ENCODE results near the gene SPIN3.
"Not testable (repeated sequence)": the region's sequence is repeated elsewhere in the genome, so short reads cannot be mapped to it uniquely, and the experiment has no call there.

SPIN3 gene

DNA sequence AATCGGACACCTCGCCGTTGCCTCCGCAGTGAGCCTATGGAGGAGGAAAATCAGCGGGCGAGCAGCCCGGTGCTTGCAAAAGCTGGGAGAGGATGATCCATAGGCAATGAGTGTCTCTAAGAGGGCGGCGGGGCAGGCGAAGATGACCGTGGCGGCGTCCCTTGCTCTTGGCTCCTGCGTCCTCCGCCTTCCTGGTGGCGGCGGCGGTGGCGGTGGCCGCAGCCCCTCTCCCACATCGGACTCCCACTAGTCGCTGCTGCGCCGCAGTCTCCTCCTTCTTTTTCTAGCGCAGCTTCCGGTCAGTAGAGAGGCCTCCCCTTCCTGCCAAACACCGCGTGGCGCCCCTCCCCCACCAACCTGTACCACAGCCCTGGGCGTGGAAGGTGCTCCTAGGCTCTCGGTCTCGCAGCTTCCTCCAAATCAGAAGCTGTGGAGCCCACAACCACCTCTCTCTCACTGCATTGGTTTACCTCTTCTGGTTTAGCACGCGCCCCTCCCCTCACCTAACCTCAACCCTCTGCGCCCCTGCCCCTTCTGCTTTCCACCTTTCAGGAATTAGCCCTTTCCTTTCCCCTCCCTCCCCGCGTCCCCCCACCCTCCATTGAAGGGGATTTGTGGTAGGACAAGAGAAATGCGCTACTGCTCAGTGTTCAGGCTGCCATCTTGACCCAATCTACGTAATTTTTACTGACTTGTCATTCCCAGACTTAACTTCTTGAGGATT is at the start of gene SPIN3:
SPIN3 (minus strand) TSS at position 271 of the 724 bp plus-strand sequence. CDS start 594 bp downstream, outside the sequence.
- DNase-seq, result peak in 1 of 2 experiments; percentile 48

DNA sequence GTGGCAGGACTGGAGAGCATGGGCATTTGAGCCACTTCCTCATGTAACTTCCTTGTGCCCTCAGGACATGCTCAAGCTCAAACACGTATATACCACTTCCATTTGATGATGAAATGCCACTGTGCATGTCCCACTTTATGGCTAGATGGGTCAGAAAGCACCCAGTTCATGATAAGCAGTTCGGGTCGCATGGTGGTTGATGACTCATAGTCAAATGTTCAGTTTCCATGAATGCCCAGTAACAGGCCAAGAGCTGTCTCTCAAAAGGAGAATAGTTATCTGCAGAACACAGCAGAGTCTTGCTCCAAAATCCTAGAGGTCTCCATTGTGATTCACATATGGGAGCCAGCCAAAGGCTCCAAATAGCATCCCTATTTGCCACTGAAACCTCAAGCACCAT is 48.9 kb upstream of the SPIN3 start:
- DNase-seq, result no peak

DNA sequence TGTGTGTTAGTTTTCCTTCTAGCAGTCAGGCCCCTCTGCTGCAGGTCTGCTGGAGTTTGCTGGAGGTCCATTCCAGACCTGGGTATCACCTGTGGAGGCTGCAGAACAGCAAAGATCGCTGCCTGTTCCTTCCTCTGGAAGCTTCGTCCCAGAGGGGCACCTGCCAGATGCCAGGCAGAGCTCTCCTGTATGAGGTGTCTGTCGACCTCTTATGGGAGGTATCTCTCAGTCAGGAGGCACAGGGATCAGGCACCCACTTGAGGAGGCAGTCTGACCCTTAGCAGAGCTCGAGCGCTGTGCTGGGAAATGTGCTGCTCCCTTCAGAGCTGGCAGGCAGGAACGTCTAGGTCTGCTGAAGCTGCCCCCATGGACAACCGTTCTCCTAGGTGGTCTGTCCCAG is 41.9 kb upstream of the SPIN3 start:
- not testable (repeated sequence) for DNase-seq

DNA sequence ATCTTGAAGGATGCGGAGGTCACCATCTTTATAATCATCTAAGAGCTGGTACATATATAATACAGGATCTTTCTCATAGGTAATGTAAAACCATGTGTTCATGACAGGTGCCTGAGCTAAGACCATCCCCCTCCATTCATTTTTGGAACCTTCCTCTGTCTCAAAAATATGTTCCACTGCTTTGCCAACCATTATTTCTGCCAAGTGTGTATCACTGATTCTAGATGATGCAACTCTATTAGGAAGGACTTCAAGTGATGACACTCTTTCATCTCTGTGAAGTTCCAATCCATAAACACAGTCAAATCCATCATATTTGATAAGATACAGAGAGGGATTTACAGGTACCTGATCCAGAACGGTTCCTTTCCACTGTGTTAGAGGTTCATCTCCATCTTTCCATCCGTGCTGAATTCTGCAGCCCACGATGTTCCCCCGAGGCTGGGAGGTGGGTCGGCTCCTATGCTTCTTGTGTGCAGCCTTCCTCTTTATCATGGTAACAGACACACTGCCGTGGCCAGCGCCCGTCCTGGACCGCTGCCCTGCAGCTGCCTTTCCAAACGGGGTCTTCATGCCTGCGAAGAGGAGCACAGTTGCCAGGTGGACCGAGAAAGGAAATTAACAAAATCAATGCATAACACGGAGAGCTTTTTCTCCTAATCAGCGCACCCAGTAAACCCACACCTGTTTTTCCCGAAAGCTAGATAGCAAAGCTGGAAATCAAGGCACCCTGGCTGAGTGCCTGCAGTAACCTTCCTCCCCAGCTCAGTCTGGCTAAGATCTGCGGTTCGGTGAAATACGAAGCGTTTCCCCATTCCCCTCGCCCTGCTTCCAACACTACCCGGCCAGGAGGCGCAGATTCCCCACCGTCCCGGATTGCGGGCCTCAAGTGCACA is 718 bp downstream of the SPIN3 start:
- no peak for DNase-seq

DNA sequence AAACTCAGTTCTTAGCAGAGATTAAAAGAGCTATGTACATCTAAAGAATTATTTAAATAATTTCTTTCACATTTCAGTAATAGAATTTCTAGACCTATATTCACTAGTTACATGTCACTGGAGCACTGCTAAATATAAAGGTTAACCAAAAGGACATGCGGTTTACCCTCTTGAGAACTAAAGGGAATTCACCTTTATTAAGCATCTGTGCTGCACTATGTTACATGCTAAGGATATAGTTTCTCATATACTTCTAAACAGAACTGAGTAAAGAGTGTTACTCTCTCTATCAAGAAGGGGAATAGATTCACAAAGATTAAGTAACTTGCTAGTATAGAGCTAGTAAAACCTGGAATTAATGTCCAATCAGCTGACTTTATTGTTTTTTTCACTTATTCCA is 7.6 kb downstream of the SPIN3 start:
- no peak for DNase-seq

DNA sequence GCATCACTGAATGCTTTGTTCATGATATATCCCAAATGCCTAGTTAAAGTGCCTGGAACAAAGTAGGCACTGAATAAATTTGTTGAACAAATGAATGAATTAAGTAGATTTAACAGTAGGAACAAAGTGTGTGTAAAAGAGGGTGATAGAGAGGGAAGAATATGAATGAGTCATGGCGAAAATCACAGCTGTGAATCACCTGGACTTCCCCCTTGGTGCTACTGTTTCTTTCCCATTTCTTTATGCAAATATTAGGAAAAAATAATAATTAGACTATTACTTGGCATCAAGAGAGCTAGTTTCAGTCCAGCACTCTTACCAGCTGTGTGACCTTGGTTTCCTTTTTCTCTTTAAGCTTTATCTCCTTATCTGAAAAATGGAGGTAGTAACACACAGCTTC is 9.2 kb downstream of the SPIN3 start:
- no peak for DNase-seq

DNA sequence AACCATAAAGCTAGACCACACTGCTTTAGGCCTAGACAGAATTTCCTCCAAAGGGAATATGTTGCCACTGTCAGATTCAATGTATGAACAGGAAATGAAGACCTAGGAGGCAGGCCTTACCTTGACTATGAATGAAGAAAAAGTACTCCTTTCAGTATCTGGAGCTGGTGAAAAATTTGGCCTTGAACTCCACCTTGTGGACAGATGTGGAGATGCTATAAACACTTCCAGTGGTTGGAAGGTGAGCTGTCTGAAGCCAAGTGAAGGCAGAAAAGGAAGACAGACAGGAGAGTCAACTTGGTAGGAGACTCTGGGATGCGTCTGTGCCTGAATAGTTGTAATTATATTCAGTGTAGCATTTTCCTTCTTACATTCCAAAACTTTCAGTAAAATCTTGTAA is 17.2 kb downstream of the SPIN3 start:
- DNase-seq, result no peak

DNA sequence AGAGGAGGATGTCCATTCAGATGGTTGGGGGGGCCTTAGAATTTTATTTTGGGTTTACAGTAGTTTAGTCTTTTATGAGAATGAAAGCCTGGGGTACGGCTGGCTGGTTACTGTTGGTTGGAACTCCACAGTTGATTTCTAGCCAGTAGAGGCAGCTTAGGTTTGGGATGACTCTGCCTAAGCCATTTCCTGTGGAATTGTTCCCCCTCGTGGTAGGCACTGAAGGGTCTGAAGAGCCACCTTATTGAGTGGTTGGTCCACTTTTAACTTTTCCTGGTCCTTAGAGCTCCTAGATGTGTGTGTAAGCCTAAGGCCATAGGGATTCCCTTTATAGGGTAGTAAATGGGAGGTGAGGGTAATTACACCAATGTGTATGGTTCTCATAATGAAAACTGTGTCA is 19.7 kb downstream of the SPIN3 start:
- DNase-seq, result no peak

DNA sequence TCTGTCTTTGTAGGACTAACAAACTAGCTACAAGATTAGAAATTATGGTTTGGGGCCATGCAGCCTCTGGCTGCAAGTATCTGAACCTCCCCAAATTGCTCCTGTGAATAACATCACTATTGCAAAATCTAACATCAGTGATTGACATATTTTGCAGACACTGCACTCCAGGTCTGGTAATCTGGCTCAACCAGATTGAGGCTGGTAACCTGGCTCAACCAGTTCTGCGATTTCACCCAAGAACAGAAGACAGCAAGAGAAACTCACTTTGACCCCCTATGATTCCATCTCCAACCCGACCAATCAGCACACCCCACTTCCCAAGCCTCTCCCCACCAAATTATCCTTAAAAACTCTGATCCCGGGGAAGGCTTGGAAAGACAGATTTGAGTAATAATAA is 20.9 kb downstream of the SPIN3 start:
- DNase-seq, result no peak

DNA sequence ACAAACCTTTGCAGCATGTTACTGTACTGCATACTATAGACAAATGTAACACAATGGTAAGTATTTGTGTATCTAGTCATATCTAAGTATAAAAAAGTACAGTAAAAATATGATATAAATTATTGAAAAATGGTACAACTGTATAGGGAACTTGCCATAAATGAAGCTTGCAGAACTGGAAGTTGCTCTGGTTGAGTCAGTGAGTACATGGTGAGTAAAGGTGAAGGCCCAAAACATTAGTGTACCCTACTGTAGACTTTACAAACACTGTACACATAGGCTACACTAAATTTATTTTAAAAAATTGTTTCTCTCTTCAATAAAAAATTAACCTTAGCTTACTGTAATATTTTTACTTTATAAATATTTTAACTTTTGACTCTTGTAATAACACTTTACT is 25.8 kb downstream of the SPIN3 start:
- no peak for DNase-seq

DNA sequence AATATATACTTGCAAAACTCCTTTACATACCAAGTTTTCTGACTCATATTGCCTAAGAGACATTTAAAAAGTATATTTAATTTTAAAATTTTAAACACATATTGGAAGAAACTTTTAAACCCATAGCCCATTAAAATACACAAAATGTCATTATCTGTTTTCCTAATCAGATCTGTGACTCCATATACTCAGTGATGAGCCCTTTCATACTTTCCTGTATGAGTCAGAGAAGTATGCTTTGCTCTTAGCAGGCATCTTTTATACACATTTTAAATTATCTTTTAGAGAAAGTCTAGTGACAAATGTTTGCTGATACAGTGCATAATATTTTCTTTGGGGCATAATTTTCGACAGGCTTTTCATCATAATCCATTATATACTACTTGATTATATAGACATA is 26.4 kb downstream of the SPIN3 start:
- DNase-seq, result no peak

DNA sequence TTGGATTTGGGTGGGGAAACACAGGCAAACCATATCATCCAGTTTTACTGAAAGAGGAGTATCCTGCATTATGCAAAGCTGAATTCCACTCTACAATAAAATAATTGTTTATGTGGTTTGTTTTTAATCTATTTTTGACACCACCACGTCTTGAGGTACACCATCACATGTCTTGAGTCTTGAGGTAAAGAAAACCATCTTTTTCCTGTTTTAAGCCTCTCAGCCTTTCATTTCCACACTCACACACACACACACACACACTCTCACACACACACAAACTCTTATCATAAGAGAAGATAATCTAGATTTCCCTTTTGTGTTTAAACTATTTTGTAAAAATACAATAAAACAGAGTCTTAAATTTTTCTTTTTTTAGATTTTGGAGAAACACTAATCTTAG is 32.0 kb downstream of the SPIN3 start:
- no peak for DNase-seq

DNA sequence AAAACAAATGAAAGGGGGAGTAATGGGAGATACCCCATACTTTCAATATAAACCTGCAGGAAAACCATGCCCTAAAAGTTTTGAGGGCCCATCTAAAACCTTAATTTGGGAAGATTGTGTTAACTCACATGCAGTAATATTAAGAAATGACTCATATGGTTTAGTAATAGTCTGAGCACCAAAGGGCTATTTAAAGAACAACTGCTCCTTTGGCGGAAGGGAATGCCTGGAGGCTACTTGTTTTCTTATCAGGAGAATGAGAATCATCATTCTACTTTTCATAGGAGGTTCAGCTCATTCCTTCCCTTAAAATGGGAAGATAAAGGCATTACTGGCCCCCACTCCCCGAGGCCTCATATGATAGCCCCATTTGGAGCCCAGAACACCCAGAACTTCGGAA is 47.6 kb downstream of the SPIN3 start:
- no peak for DNase-seq

DNA sequence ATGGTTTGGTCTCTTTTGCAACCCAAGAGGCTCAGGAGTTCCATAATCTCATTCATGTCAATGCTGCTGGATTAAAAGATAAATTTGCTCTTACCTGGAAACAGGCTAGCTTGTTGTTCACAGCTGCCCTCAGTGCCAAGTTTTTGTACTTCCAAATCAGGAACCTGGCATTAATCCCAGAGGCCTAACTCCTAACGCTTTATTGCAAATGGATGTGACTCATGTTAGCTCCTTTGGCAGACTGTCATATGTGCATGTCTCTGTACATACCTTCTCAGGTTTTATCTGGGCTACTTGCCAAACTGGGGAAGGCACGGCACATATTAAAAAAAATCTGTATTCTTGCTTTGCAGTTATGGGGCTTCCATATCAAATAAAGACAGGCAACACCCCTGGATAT is 49.1 kb downstream of the SPIN3 start:
- not testable (repeated sequence) for DNase-seq

DNA sequence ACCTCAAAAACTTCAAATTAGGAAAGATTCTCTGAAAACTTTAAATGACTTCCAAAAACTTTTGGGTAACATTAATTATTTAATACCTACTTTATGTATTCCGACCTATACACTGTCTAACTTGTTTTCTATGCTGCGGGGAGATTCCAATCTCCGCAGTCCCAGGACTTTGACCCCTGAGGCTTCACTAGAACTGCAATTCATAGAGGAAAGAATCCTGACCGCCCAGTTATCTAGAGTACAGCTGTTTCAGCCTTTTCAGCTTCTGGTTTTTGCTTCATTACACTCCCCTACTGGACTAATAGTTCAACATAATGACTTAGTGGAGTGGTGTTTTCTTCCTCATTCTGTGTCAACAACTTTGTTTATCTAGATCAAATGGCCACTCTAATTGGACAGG is 50.1 kb downstream of the SPIN3 start:
- DNase-seq, result not testable (repeated sequence)

DNA sequence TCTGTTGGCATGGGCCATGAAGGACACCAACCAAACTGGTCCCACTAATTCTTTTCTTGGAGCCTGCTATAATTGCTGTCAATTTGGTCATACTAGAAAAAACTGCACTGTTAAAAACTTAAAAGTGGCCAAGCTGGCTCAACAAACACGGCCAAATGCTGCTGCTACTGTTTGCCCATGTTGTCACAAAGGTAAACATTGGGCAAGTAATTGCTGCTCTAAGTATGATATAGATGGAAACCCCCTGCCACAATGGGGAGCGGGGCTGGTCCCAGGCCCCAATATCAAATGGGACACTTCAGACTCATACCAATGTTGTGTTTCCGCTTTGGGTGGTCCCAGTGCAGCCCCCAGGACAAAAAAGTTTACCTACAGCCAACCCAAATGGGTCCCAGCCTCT is 52.1 kb downstream of the SPIN3 start:
- DNase-seq, result no peak
